NCI-H460 (cell line): Measurements from ENCODE around the gene SIM1. TPM values are rescaled to one million over a fixed set of nuclear protein-coding genes. Genes with fewer than 3 reads are reported as not detected.

Experiments used
- DNase-seq: peaks from one replicate; pipeline ENCODE4 v3.0.0-alpha.2; 2016; ENCODE audit warnings: low read depth; ENCODE audit errors: extremely low read depth
- total RNA-seq: library from RNA; depleted of rRNA; stranded (reverse); fragments of >200 nt; shearing (Covaris generic); gene quantifications from 2 replicates; pipeline ENCODE4 v1.2.3, GENCODE V29; 2014

Gene SIM1
- total RNA-seq, 1 experiment from 2014 or later: not detected

DNA sequence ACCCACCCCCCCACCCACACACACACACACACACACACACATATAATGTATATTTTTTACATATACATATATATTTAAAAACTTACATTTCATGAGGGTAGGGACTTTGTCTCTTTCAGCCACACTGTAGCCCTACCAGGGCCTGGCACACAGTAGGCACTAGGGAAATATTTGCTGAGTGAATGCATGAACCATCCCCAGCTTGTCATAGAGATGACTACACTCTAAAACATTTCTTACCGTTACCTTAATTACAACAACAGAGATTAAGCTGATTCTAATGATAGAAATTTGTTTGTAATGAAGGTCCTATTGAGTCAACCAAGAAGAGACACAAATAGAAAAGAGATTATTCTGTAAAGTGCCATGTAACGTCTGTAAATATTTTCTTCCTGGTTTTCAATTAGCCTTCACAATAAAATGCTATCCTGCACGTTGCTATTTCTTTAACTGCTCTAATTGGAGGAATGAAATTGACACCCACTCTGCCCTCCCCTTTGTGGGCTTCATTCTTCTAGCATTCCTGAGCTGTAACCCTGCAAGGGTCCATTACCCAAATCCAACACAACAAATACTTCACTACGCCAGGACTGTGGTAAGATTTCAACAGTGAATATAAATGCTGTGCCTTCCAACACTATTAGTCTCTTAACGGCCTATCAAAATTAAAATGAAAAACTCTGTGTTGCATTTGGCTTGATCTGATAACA lies 30.8 kb downstream of the SIM1 start:
- no peak for DNase-seq

DNA sequence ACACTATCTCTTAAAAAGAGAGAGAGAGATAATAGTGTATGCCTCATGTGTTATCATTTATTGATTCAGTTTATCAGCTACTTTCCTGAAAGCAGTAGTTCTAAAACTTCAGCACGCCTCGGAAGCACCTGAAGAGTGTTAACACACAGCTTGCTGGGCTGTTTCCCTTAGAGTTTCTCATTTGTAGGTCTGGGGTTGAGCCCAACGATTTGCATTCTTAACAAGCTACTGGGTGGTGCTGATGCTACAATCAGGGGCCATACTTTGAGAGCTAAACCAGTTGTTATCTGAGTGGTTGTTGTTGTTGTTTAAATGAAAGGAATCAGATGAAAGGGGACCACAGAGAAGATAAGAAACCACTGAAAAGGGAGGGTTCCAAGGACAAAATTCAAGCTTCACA lies 32.6 kb downstream of the SIM1 start:
- DNase-seq: no peak

DNA sequence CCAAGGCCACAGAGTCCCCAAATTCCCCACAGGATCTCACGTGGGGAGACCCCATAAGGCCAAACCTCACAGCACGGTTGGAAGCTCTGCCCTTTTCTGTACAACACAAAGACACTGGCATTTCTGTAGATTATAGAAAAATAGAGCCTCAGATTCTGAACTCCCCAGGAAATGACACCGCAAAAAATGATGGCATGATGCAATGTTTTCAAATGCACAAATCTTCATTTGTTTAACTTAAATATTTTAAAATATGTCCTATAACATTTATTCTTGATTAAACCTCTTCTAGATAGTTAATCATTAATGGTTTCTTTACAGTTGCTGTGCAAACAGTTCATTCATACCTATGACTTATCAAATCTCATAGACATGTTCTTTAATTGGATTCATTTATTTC lies 33.8 kb downstream of the SIM1 start:
- DNase-seq: no peak

DNA sequence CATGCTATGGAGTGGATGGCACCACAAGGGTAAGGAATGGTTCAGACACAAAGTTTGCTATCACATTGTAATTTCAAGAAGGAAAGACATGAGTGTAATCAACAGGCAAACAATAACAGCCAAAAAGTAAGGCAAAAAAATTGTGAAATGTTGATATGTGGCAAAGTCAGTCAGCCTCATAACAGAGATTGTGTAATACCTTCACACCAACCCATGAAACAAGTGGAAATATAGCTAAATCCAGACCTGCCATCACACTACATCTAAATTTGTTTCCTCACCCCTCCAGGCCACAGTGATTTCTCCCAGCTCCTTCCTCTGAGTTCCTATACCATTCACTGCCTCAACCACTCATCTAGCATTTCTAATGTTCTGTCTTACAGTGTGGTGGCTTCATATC lies 37.3 kb downstream of the SIM1 start:
- DNase-seq: no peak

DNA sequence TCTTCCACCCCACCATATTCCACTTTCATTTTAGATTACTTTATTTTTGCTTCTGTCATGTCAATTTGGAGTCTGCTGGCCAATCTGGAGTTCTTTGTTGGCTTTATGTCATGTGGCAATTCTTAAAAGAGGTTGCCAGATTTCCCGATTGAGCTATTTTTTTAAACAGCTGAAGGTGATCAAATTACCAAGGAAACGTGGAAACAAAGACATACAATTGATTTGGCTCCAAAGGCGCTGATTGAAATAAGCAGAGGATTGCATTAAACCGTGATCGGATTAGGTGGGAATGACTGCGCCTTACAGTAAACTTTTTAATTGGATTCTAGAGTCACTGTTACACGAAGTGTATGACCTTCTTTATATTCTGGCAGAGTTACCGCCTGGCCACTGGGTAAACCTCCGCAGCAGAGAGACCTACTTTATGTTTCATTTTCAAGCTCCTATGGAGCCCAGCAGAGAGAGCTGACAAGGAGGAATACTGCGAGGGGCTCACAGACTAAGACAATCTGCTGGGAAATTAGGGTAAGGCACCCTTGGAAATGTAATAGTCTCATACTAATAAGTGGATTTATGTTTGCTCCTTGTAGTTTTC lies 37.9 kb downstream of the SIM1 start:
- DNase-seq: no peak

DNA sequence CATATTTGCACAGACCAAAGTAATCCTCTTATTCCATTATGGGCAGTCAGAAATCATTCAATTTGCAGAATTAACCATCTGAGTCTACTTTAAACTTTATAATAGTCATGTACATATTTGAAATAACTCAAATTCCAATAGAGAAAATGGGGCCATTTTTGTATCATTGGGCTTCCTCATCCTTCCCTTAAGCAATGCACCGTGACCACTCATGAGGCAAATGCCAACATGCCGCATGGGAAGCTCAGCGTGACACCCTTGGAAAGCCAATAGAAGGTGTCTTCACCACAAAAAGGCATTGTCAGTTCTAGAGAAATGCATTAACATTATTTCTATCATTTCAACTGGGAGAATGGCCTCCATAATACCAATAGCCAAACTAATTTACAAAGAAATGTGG lies 38.5 kb downstream of the SIM1 start:
- no peak for DNase-seq

DNA sequence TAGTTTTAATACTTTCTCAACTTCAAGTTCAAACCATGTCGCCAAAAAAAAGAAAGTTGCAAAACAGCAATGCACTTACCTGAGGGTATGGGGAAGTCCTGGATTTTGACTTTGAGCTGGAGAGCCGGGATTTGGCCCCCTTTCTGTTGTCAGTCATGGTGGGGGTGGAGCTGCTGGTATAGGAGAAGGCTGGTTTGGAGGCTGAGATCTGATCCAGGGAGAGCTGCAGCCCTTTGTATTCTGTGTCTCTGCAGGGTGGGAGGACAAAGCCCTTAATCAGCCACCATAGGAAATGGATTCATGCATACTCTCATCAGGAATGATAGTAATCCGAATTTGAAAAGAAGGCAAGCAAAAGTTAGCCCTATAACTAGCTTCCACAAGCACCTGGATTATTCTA lies 44.0 kb downstream of the SIM1 start:
- no peak for DNase-seq

DNA sequence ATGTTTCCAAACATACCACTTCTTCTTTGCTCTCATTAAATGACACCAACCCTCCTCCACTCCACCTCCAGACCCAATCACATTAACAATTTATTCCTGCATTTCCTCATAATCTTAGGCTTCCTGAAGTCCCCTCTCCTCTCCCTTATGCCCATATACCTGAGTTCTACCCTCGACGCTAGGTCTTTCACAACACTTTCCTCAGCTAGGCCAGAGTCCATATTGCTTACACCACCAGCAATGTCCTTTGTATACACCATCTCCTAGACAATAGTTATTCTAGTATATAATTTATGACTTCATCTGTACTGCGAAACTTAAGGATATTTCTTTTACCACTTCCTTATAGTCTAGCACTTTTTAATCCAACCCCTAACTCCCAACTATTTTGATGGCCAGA lies 47.7 kb downstream of the SIM1 start:
- DNase-seq: no peak

DNA sequence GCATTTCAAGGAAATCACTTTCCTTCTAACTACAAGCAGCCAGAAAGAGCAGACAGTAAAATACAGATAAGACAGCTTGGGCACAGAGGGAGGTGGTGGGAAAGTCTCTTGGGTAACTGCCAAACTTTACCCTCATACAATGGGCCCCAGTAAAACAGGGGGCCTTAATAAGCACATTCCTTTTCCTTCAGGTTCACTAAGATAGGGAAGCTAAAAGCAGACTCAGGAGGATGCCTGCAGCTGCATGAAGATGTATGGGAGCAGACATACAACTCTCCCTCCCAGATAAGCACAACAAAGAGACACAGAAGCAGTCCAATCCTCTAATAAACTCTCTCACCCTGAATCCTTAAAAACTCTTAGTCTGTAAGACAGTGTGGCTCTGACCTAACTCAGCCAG lies 49.0 kb downstream of the SIM1 start:
- DNase-seq: no peak

DNA sequence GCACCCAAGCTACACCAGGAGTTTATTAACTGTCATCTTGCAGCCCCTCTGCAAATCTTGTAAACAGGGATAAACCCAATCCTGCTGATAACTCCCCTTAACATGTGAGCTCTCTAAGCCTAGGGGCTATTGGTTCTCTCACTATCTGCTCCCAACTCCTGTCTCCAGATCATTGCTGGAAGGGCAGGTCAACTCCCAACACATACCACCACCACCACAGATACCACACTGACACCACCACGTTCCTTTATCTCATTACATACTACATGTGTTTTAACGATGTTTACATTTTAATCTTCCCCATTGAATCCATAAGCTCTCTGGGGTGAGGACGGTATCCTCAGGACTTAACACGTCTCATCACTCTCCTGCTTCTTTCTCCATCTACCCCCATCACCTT lies 51.8 kb downstream of the SIM1 start:
- no peak for DNase-seq

DNA sequence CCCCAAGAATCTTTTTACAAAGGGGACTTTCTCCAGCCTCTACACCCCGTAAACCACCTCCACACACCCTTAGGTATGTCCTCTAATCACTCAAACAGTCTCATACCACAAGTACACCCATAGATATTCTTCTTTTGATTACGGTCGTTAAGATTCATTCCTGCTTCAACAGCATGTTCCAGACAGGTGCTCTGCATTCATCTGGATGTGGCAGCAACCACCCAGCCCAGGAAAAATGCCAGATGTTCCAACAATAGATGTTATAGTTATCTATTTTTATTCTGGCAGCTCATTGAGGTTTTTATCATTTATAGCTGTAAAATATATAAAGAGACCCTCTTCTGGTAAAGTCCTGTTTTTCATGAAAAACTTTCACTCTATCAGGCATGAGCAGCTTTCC lies 60.7 kb downstream of the SIM1 start:
- no peak for DNase-seq

DNA sequence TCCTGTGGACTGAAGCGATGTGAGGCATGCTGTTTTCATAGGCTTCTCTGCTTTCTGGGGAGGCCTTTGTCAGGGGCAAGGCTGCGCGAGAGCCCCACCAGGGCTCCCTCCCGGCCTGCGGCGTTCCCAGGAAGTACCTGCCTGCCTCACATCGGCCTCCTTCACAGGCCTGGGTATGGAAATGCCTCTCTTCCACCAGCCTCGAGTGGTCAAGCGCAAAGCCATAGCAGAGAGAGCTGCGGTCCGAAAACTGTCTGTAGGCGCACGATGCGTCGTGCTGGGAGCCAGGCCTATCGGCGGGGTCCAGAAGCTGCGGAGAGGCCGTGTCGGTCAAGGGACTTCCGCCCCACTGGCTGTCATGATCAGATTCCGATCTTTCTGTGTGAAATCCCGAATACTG lies 71.2 kb downstream of the SIM1 start:
- no peak for DNase-seq

DNA sequence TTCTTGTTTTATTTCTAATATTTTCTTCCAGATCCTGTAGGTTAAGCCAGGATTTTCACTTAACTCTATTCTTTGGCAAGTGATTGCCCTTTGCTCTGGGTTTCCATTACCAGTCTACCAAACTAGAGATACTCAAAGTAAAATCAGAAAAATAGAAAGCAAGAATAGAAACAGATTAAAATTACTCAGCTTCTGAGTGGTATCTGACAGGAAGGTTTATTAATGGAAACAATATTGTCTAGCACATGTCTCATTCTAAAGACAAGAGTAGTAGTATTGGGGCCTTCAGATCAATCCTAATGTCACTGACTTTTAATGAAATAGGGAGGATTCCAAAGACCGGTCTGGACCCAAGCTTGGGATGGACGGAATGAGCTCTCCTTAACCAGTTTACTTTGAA lies 72.3 kb downstream of the SIM1 start:
- DNase-seq: no peak

DNA sequence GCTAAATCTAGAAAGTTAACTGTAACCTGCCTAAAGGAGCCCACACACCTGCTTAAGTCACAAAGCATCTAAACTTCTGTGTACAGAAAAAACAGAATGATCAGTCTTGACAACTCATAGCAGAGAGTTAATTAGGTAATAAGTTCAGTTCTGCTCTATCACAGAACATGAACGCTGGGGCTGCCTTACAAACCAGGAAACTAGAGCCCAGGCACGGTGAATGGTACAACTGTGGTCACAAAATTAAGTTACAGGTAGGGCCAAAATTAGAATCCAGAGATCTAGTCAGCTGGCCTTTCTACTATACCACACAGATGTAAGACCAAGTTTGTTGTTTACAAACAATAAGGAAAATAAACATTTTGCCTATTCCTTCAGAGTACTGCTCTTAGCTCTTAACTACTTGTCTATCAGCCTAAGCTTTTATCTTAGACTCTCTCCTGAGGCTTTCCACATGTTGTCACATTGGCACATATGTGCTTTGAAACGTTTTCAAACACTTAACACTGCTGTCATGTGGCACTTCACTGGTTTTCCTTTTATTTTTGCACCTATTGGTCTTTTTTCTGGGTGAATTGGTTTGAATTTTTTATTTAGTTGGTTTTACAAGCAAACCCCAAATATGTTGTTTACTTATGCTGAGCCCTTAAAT lies 75.7 kb downstream of the SIM1 start:
- no peak for DNase-seq

DNA sequence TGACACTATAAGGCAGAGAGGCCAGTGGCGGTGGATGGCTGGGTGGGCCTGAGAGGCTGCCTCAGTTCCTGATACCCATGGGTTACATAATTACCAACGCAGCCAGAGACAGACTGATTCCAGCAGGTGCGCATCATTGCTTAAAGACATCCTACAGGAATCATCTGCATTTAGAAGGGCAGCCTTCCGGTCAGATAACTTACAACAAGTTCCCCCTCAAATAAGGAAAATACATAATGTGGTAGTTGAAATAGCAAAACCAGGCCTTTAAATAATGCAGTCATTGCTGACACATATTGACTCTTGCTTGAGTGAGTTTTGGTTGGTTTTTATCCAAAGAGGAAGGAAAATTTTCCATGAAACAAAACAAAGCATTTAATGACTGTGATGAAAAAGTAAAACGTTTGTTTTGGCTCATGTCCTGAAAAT lies 81.9 kb downstream of the SIM1 start:
- DNase-seq: no peak

DNA sequence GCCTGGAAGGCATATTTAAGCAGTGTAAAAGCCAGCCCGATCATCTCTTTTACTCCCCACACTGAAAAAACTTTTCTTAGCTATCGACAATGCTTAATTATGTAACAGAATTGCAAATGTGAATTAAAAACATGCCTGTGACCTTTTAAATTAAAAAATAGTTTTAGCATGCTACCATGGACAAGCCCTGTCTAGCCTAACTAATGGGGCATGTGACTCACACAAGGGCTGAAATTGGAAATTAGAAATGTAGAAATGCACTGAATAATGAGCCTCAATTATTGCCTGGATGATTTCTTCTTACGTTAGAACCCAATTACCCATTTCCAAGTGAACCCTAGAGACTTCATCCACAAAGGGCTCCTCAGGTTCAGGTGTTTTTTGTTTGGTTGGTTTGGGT lies 82.7 kb downstream of the SIM1 start:
- DNase-seq: no peak

DNA sequence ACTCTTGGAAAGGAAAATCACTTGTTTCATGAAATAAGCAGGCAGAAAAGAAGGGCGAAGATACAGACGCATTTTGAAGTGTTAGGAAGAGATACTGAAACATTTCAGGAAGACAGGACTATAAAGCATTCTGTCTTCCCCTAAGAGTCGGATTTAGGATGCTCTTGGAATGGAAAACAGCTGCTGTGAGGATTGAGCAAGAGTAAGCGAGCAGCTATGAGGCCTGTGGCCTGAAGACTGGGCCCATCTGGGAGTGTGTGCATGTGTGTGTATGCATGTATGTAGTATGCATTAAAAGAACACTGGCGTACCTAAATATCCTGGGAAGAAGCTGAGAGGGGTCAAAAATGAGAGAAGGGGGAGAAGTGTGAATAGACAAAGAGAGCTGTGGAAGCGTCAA lies 83.6 kb downstream of the SIM1 start:
- no peak for DNase-seq

DNA sequence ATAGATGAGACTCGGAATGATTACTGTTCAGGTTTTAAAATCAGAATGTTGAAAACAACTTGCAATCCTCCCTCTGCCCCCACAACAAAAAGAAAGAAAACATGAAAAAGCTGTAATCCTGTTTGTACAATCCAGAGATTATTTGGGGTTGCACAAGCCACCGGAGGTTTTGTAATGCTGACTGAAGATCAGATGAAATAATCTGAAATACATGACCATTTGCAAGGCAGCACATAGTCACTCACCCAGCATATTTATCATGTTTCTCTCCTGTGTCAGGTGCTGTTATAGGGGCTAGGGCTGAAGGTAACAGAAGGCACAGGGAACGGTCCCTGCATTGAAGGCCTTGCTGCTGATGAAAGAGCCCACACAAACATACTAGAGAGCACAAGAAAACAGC lies 85.3 kb downstream of the SIM1 start:
- DNase-seq: no peak

DNA sequence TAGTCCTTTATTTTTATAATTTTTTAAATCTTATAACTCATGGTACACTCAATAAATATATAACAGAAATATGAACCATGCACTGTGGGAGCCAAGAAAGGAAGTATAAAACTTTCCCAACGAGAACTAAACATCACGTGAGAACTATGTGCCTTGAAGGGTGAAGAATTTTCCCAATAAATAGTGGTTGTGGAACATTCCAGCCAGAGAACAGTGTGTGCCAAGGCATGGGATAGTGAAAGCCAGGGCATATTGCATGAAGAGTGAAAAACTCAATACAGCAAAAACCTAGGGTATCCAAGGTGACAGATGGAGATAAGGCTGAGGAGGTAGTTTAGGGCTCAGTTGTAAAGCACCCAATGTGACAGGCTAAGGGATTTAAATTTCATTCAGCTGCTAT lies 86.1 kb downstream of the SIM1 start:
- no peak for DNase-seq

DNA sequence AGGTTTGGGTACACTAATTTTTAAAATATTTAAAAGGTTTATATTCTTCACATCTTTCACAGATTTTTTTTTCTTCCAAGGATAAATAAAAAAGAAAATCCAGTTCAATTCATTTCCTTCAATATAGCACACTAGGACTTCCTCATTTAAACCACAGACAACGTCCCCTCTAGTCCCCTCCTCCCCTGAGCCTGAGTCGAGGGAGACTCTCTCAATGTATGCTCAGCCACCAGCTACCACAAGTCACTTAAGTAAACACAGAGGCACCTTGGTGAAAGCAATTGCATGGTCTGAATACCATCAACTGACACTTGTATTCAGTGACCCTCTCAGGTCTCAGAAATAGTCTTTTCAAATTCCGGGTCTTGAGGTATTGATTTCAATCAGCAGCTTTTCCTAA lies 88.6 kb downstream of the SIM1 start:
- DNase-seq: no peak

DNA sequence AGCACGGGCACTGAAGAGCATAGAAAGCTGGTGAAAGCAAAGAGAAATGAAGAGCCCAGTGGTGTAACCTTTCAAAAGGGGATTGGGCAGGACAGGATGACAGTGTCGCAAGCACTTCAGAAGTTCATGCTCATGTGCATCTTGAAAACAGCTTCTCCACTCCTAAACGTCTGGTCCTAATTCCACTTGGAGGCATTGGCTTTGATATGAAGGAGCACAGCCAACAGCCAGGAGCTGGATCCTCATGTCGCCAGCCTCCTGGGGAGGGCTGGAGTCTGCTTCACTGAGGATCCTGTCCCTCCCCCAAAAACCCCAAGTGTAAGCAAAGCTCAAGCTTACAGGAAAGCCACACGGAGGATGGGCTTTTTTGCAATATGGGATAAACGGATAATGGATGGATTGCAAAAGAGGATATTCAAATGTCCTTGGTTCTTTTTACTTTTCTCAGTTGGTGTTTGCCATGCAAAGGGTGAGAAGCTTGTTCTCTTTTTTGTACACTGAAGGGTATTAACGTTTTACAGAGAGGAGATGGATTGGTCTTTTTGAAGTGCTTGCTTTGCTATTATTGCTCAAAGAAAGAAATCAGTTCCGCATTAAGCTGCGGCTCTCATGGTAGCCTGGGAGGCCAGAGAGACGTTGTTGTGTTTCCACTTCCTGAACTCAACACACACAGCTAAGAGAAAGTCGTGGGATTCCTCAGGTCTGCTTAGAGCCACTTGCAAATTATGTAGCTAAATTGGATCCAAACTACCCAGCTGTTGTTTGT lies 92.2 kb downstream of the SIM1 start:
- DNase-seq: no peak

DNA sequence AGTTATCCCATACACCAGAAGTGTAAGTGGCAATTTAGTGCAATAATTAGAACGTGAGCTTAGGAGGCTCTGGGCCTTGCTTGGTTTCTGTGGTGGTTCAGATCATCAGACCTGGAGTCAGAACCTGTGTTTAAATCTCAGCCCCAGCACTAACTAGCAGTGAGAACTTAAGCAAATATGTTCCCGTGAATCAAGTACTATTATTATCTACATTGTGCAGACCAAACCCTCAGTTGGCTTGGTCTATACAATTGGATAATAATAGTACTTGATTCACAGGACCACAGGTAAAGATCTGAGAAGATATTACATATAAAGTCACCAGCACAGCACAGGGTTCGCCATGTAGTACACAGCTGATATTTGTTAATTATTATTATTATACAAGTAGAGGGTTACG lies 93.1 kb downstream of the SIM1 start:
- no peak for DNase-seq
